Islet of Langerhans (tissue), 1 donor: ENCODE results near the gene ROBO3.

Experiments
- FAIRE-seq: peaks from one replicate; lab custom pipeline; 2011; peaks lifted over from hg19 to GRCh38; lab: Jason Lieb, UNC

ROBO3 gene

DNA sequence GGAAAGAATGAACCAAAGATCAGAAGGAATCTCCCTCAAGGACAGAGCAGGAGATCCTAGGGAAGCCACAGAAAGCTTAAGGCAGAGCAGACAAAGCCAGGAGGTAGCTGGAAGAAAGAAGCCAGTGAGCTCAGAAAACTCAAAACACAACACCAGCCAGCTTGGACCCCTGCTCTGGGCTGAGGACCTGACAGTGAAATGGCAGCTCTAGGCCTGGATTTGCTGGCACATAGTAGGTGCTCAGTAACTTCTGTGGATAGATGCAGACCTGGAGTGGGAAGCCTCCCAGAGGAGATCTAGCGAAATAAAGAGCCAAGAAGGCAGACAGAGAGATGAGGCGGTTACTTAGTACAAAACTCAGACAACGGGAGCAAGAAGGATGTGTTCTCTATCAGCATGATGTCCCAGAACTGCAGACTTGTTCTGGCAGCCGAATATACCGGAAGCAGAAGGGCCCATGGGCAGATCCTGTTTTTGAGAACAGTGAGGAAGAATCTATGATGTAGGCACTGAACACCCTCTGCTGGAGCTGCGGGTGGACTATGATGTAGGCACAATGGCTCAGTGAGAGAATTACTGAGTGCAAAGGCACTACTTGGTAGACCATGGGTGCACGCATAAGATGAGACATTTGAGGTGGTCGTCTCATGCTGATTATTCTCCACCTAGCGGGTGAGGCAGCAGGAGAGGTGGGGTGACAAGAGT, 27.7 kb downstream of the ROBO3 start:
- no peak for FAIRE-seq

DNA sequence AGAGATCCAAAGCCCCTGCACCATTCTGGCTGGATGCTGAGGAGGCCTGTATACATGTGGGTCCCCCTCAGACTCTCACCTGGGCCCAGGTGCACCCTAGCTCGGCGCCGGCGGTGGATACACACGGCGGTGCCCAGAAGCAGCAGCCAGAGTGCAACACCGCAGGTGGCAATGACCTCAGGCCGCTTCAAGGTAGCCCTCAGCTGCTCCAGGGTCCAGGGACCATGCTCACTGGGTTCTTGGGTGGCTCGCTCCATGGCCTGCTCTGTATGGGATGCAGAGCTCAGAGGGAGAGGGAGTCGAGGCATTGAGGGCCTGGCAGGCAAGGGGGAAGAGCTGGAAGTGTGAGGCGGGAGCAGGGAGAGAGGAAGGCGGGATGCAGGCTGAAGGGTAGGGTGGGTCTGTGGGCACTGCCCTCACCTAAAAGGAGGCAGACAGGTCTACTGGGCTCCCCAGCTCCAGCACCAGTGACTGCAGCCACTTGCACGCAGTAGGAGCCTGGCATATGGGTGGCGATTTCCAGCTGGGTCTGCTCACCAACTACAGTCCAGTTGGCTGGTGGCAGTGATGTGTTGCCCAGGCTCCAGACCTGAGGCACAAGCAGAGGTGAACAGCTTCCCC, 28.7 kb downstream of the ROBO3 start:
- FAIRE-seq, result no peak

DNA sequence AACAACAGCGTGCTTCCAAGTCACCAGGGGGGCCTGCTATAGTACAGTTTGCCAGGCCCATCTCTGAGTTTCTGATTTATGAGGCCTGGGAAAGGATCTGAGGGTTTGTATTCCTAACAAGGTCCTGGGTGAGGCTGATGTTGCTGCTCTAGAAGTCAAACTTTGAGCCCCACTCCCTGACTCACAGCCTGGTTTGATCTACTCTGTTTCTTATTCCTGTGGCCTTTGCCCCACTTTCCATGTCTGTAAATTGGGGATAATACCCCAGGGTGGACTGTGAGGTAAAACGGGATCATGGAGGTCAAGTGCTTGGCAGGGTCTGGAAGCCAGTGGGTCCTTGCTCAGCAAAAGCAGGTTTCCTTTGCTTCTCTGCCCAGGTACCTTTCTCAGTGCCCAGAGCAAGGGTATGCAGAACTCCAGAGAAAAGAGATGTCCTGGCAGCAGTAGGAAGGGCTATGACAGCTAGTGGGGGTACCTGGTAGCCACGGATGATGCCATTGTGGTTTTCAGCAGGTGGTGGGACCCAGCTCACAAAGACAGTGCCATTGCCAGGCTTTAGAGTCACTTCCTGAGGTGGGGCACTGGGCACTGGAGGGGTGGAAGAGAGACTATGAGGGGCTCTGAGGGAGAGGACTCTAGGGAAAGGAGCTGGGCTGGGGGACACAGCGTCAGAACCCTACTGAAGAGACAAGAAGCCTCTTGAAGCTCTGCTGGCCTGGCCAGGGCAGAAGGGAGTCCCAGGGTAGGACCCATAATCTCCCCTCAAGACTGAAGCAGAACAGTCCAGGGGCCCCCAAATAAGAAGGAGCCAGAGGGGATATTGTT, 29.6 kb downstream of the ROBO3 start:
- no peak for FAIRE-seq

DNA sequence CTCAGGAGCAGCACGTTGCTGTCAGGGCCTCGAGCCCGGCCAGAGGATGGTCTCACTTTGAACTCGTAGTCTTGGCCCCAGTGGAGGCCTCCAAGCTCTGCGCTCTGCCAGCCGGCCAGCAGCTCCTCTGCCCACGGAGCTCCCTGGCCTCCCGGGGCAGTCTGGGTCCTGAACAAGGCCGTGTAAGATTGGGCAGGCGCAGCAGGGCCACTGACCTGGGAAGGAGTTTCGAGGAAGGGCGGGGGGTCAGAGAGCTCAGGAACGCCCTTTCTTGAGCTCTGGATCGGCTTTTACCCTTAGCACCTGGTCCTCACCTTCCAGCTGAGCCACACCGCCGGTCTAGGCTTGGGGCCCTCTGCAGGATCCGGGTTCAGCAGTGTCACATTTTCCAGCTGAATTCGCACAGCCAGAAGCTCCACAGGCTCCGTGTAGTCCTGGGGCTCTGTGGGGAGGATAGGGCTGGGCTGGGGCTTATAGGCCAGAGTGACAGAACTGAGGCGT, 30.3 kb downstream of the ROBO3 start:
- FAIRE-seq, result no peak

- FAIRE-seq, result no peak
These were observed 31.0 kb downstream of the ROBO3 start for GRCh38 chr11:124896071-124896750.

DNA sequence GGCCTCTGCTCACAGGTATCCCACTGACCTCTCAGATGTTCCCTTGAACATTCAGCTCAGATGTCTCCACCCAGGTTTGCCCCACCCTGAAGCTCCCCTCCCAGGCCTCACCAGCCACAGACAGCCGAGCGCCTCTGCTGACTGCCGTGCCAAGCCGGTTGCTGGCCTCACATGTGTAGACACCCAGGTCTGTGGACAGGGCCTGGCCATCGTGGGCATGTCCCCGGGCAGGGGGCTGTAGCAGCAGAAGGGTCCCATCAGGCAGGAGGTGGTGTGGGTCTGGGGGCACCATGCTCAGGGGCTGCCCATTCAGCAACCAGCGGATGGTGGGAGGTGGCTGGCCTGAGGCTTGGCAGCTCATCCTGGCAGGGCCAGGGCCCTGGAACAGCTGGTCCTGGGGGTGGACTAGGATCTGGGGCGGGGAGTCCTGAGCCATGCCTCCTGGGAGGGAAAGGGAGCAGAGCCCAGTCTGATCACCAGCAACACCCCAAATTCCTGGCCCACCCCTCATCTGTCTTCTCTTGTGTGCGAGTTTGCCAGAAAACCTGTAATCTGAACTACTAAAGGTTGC, 31.7 kb downstream of the ROBO3 start:
- no peak for FAIRE-seq

- FAIRE-seq, result no peak
These were observed 32.5 kb downstream of the ROBO3 start, which contains the start of gene ROBO4 for GRCh38 chr11:124897674-124898262. TSS of gene ROBO4 (minus strand) at chr11:124897865. CDS start at chr11:124897795, 70 bp downstream.

- FAIRE-seq, result no peak
These were observed 33.0 kb downstream of the ROBO3 start for GRCh38 chr11:124898263-124898680.

DNA sequence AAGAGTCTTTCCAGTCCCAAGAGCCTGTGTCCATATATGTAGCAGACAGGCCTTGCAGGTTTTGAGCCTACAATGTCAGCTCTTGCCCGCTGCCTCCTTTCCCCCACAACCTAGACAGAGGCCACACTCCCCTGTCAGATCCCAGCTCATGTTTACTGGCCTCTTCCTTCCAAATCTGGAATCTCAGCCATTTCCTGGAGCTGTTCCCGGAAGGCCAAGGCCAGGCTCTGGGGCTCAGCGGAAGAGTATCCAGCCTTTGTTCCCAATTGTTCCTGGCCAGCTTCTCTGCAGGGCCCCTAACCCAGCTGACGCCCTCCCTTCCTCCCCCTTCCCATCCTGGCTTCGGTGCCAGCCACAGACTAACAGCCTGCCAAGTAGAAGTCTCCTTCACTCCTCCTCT, 33.5 kb downstream of the ROBO3 start:
- no peak for FAIRE-seq

- no peak for FAIRE-seq
These were observed 34.3 kb downstream of the ROBO3 start for GRCh38 chr11:124899383-124900145.

GRCh38 chr11:124900464-124900863, 35.2 kb downstream of the ROBO3 start:
- FAIRE-seq, result no peak

- no peak for FAIRE-seq
These were observed 37.4 kb downstream of the ROBO3 start for GRCh38 chr11:124902616-124903015.

- FAIRE-seq, result no peak
These were observed 50.5 kb downstream of the ROBO3 start for GRCh38 chr11:124915541-124916369.

- FAIRE-seq, result no peak
These were observed 51.1 kb downstream of the ROBO3 start for GRCh38 chr11:124916370-124916710.

DNA sequence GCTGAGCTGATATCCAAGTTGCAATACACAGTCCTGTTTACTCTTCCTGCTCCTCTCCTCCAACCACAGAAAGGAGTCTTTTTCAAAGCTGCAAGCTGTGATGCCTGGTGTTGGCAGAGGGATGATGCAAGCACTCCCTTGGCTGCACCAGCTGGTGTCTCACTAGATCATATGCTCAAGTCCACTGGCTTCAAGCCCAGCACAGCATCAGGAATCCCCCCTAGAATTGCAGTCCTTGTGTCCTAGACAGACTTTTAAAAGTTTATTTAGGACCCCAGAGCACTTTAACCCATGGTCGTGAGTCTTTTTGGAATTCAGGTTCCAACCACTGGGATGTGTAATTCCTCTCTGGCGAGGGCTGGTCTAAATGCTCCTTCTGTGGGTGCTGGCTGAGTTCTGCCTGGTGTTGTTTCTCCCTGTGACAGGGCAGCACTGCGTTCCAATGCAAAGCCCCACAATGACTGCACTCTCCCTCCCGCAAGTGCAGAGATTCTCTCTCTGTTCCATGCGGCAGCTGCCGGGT, 51.9 kb downstream of the ROBO3 start:
- no peak for FAIRE-seq

DNA sequence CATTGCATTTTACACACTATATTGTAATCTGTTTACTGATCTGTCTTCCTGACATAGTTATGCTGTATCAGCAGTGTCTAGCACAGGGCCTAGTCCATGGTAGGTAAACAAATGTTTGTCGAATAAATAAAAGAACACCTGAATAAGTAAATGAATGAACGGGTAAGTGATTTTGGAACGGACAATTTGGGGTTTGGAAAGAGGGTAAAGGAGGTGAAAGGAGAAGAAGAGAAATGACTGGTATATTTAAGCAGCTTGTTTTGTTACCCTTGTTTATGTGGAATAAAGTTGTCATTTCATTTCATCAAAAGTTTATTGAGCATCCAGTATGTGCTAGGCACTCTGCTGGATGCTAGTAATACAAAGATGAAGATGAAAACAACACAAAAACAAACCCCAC, 53.7 kb downstream of the ROBO3 start, which contains the start of gene HEPN1:
HEPN1 (plus strand) TSS at position 301 of the 400 bp plus-strand sequence.
- no peak for FAIRE-seq

DNA sequence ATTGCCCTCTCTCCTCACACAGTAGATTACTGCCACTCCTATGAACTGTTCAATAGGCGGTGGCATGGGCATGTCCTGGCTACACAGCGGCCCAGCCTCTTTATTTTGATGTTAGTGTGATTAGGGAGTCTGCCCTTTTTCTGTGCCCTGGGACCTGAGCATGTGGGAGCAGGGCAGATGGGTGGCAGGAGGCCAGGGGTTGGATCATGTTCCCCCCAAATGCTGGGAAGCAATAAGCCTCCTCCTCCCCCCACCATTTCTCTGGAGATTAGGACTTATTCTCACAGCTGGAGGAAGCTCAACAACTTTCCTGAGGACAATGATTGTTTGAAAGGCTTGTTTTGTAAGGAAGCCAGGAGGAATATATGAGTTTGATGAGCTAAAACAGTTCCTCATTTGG, 54.7 kb downstream of the ROBO3 start:
- FAIRE-seq, result no peak

DNA sequence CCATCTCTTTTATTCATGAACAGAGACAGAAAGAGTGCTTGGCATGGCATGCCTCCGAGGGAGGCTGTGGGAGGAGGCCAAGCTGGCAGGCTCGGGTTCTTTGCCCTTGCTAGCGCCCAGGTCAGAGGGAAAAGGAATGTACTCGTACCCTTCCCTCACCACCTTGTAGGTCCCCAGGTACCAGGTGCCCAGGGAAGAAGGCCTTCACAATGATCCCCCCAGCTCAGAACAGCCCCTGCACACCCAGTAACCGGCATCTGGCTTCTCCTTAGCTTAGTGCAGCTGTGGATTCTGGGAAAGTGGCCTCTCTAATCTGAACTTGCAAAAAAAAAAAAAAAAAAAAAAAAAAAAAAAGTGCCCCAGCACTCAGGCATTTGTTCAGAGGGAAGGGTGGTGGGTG, 55.1 kb downstream of the ROBO3 start:
- no peak for FAIRE-seq

DNA sequence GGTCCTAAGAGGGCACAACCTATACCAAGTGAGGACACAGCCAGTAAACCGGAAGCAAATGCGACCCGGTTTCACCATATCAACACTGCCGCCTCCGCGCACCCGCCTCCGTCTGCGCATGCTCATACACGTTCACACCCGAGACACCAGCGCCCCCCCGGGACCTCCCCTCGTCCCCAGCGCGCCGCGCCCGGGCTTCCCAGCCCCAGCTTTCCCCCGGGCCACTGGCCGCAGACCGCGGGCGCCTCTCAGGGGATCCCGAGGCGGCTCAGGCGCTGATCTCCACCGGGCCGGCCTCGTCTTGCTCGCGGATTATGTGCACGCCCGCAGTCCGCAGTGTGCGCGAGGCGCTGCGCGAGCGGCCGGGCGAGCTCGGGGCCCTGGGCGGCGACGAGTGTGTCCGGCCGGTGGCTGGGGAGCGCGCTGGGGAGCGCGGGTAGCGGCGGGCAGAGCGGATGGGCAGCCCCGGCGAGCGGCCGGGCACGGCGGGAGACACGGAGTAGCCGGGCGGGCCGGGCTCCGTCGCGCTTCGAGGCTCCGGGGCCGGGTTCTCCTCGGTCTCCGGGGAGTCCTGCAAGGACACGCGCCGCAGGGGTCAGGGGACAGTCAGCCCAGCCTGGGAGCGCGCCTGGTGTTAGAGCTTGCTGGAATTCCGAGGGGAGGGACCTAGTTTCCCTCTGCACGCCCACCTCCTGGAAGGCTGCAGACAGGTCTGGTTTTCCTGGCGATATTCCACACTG, 55.8 kb downstream of the ROBO3 start:
- no peak for FAIRE-seq
